COR-L47 (cell line): Measurements from ENCODE around the gene PML.

Experiments used
- DNase-seq: peaks from one replicate; lab custom pipeline; 2025; lab: John Stamatoyannopoulos, UW

Gene PML

DNA sequence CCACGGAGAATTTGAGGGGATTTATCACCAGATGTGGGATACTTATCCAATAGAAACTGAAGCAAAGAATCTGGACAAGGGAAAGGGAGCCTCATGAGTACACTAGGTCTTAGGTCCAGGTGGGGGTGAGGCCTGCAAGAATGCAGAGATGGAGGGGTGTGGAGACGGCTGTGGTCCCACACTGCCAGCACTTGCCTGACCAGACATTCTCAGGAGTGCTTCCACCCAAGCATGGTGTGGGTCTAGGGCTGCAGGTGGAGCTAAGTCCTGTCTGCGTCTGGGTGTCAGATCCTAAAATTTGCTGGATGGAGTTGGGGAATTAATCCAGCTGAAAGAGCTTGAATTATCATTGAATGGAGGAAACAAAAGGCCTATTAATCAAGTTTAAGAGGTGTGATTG, 14.4 kb downstream of the PML start:
- no peak for DNase-seq

DNA sequence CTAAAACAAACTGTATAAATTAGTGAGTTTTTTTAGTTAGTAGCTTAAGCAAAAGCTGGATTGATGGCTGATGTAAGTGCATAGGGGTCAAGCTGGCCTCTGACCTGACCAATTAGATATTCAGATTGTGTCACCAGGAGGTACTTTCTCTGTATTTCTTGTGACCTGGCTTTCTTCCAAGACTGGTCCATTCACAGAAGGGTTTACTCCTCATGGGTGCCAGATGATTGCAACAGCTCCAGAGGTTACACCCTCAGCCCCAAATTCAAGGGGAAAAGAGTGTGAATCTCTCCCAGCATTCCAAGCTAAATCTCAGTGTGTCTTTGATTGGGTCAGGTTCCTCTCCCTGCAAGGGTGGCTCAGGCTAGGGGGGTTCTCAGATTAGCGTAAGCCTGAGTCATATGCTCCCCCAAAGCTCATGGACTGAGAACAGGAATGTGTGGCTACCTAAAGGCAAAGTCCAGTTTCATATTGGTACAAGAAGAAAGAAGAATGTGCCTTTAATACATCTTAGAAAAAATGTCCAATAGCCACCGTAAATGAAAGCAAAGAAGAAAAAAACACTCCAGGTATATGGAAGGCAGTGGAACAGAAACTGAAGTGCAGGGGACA, 16.5 kb downstream of the PML start:
- no peak for DNase-seq

DNA sequence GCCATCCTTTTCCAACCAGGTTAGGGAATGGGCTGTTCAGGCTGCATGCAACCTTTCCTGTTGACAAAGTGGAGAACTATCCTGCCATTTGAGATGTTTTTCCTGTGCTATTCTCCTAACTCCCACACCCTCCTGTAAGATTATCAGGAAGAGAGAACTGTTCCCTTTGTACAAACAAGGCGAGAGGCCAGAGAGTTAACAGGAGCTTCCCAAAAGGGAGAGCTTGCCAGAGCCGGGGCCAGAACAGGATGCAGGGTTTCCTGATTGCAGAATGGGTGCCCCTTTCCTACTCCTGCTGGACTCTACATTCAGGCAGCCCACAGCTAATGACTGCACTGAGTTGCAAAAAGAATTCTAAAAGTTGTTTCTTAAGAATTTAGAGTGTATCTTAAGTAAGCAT, 17.1 kb downstream of the PML start:
- DNase-seq, result no peak

DNA sequence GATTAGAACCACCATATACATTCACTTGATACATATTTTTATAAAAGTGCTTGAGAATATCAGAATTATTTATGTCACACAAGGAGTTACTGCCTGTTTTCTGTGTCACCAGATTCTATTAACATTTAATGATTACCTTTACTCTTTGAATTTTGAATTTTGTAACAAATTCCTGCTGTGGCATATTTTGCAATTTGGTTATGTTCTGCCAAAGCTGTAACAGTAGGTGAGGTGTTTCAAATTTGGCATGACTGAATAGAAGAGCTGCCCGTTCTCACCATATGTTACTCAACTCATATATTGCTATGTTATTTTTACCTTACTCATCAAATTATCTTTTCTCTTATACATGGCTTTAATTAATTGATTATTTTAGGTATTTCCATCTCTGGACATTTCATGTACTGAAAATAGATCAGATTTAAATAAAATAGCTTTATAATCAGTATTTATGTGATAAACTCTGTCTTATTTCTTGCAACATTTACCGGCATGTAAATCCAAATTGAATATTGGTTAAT, 18.9 kb downstream of the PML start:
- DNase-seq, result no peak

DNA sequence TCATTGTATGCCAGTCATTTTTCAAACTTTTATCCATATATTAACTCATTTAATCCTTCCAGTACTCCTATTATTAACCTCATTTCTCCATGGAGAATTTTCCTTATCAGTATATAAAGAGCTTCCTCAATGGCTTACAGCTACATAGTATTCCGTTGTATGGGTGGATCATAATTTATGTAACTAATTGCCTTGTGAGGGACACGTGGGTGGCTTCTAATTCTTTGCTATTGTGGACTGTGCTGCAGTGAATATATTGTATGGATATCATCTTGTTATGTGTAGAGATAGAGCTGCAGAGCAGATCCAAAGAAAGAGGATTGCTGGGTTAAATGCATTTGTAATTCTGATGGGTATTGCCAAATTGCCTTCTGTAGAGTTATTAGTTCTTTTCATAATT, 25.2 kb downstream of the PML start:
- no peak for DNase-seq

DNA sequence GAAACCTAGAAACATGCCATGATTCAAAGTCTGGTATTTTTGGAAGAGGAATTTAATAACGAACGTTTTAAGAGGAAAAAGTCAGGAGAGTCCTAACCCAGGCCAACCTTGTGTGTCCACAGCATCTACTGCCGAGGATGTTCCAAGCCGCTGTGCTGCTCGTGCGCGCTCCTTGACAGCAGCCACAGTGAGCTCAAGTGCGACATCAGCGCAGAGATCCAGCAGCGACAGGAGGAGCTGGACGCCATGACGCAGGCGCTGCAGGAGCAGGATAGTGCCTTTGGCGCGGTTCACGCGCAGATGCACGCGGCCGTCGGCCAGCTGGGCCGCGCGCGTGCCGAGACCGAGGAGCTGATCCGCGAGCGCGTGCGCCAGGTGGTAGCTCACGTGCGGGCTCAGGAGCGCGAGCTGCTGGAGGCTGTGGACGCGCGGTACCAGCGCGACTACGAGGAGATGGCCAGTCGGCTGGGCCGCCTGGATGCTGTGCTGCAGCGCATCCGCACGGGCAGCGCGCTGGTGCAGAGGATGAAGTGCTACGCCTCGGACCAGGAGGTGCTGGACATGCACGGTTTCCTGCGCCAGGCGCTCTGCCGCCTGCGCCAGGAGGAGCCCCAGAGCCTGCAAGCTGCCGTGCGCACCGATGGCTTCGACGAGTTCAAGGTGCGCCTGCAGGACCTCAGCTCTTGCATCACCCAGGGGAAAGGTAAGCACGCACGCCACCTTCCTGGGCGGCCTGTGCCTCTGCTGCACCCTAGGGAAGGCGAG, 28.4 kb downstream of the PML start:
- no peak for DNase-seq

DNA sequence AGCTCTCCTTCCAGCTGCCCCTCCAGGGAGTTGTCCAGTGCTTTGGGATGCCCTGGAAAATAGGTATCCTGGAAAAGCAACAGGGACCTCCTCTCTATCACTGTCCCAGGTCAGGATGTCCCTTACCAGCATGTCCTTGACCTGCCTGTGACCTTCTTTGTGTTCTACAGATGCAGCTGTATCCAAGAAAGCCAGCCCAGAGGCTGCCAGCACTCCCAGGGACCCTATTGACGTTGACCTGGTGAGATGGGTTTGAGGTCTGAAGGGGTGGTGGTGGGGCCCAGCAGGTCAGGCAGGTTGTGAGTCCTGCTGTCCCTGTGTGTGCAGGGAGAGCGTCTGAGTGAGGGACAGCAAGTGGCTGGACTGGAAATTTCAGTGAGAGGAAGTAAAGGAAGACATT, 30.2 kb downstream of the PML start:
- no peak for DNase-seq

DNA sequence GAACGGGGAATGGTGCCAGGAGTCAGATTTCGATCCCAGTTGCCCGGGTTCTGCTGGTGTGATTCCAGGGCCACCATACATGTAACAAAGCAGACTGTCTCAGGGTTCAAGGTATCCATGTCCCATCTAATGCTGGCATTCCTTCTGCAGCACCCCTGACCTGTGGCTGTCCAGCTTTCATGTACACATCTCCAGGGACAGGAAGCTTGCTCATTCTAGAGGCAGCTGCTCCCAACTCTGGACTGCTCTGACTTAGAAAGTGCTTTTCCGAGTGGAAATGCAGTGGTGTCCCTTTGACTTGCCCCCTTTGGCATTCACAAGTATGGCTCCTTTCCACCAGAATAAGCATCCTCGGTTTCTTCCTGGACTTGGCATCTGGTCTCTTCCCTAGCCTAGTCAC, 30.9 kb downstream of the PML start:
- no peak for DNase-seq

DNA sequence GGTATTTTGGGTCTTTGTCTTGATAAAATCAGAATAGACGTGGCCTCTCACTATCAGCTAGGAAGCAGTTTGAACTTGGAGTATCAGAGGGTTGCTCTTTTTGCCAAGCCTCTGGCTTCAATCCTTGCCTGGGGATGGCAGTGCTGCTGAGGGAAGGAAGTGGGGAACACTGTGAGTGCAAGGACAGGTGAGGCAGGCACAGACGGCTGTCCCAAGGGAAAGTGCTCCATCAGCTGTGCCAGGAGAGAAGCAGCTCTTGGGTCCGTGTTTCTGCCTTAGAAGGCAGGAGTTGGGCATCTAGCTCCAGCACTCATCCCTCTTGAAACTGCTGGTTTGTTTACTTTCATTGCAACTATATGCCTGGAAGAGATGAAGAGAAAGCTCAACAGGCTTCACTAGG, 33.2 kb downstream of the PML start:
- no peak for DNase-seq

DNA sequence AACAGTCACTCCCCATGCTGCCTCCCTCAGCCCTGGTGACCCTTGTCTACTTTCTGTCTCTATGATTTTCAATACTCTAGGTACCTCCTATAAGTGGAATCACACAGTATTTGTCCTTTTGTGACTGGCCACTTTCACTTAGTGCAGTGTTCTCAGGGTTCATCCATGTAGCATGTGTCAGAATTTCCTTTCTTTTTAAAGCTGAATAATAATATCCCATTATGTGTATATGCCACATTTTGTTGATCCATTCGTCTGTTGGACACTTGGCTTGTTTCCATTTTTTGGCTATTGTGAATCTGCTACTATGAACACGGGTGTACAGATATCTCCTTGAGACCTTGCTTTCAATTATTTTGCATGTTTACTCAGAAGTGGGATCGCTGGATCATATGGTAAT, 34.1 kb downstream of the PML start:
- no peak for DNase-seq

DNA sequence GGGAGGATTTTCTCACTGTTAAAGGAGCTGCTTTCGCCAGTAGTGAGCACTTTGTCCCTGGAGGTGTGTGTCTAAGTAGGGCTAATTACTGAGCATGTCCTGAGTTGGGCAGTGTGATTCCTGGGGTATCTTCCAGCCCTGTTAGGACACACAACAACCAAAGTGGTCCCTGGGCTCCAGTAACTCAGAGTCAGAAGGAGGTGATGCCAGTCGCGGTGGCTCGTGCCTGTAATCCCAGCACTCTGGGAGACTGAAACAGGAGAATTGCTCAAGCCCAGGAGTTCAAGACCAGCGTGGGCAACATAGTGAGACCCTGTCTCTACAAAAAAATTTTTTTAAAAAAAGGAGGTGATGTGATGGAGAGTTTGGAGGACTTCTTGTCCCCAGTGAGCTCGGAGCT, 37.5 kb downstream of the PML start:
- no peak for DNase-seq

DNA sequence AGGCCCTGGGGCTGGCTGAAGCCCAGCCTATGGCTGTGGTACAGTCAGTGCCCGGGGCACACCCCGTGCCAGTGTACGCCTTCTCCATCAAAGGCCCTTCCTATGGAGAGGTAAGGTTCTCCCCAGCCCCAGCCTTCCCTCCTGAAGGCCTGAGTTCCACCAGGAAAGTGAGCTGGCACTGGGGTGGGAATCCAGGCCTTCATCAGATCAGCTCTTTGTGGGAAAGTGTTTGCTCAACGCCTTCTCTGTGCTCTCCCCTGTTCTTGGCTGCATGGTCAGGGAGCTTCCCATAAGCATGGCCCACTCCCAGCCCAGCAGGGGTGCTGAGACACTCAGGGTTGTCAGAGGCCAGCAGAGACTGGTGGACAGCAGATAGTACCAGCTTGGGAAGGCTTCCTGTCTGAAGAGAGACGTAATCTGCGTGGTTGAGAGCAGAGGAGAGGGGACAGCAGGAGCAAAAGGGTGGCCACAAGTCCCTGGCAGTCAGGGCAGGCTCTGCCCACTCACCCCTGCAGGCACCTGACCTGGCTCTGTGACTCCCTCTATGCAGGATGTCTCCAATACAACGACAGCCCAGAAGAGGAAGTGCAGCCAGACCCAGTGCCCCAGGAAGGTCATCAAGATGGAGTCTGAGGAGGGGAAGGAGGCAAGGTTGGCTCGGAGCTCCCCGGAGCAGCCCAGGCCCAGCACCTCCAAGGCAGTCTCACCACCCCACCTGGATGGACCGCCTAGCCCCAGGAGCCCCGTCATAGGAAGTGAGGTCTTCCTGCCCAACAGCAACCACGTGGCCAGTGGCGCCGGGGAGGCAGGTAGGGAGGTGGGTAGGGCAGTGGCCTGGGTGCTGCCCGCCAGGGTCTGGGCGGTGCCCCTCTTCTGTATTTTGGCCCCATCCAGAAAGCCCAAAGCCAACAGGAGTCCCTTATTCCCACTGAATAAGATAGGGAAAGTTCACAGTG, 38.4 kb downstream of the PML start:
- no peak for DNase-seq

DNA sequence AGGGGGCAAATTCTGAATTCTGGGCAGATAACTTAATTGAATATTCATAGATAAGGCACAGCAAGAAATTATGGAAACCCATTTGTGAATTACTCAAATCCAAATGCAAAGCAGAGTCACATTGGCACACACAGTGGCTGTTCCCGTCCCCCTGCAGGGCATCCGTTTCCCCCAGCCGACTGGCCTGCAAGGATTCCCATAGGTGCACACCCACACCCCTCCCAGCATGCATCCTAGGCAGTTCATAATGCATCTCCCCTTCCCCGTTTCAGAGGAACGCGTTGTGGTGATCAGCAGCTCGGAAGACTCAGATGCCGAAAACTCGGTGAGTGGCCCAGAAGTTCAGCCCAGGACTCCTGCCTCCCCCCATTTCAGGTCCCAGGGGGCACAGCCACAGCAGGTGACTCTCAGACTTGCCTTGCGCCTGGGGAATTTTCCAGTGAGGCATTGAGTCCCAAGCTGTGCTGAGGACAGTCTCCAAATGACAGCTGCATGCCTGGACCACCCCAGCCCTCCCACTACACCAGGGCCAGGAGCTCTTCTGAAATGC, 39.8 kb downstream of the PML start:
- DNase-seq, result no peak

DNA sequence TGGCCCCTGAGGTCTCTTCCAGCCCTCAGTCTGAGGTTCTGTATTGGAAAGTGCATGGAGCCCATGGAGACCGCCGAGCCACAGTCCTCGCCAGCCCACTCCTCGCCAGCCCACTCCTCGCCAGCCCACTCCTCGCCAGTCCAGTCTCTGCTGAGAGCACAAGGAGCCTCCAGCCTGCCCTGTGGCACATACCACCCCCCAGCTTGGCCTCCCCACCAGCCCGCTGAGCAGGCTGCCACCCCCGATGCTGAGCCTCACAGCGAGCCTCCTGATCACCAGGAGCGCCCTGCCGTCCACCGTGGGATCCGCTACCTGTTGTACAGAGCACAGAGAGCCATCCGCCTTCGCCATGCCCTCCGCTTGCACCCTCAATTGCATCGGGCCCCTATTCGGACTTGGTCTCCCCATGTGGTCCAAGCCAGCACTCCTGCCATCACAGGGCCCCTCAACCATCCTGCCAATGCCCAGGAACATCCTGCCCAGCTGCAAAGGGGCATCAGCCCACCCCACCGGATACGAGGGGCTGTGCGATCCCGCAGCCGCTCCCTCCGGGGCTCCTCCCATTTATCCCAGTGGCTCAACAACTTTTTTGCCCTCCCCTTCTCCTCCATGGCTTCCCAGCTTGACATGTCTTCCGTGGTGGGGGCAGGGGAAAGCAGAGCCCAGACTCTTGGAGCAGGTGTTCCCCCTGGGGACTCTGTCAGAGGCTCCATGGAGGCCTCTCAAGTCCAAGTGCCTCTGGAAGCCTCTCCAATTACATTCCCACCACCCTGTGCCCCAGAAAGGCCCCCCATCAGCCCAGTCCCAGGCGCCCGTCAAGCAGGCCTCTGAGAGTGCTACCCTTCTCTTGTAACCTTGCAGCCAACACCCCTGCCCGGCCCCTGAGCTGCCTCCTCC, 40.9 kb downstream of the PML start:
- DNase-seq, result no peak

DNA sequence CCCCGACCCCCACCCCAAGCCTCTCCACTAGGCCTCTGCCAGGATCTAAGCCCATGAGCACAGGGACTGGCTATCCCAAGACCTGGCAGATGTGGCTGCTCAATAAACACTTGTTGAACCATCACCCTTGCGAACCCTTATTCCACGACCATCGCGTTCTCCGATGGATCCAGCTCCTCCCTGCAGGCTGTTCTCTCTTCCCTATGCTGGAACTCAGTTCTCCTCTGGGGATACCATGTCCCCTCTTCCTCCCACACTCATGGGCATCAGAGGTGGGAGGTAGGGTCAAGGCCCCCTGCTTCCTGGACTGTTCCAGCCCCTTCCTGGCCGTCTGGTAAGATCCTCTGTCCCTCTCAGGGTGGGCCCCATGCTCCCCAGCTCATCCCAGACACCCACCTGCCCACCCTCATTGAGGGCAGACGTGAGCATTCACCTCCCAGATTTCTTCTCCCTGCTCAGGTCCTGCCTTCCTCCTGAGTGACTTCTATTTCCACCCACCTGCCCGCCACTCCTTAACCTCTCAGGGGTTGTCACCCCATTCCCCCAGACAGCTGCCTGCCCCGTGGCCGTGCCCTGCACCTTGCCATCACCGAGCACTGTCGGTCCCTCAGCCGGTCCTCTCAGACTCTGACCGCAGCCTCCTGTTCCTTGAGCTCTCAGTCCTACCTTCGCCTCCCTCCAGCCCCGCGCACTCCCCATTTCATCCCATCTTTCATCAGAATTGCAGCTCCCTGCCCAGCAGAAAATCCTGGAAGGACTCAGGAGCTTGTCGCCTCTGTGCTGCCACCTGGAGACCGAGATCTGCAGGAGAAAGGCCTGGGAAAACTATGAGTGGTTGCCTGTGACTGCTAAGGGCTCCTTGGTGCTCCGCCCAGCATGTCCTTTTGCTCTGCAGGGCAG, 42.0 kb downstream of the PML start:
- peak; percentile 12 for DNase-seq

DNA sequence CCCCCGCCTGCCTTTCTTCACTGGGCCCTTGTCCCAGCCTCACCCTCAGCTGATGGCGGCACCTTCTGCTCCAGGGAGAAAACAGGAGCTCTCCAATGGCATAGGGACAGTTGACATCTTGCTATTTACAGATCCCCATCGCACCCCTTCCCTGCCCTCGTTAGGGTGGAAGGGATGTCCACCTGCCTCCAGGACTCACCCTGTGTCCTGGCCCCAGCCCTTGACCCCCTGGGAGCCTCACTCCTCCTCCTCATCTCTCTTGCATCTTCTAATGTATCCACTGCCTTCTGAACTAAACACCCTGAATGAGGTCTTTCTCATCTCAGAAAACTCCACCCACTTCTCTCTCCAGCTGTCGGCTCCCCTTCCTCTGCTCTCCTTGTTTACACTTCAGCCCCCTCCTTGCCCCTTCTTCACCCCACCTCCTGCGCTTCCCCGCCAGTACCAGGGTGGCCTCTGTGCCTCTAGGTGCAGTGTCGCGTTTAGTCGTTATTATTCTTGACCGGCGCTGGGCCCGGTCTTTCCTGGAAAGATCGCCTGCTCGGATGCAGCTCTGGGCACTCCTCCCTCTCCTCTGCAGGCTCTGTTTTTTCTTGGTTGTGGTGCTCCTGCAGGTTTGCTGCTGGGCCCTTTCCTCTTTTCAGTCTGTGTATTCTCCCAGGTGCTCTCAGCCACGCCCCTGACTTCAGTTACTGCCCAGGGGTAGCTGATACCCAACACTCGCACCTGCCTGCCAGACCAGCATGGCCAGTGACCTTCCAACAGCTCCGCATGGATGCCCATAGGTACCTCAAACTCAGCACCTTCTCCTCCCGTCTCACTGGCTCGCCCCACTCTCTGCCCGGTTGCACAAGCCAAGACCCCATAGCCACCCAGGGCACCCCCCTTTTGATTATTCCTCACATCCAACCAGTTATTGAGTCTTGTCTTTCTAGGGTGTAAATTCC, 42.9 kb downstream of the PML start:
- no peak for DNase-seq

DNA sequence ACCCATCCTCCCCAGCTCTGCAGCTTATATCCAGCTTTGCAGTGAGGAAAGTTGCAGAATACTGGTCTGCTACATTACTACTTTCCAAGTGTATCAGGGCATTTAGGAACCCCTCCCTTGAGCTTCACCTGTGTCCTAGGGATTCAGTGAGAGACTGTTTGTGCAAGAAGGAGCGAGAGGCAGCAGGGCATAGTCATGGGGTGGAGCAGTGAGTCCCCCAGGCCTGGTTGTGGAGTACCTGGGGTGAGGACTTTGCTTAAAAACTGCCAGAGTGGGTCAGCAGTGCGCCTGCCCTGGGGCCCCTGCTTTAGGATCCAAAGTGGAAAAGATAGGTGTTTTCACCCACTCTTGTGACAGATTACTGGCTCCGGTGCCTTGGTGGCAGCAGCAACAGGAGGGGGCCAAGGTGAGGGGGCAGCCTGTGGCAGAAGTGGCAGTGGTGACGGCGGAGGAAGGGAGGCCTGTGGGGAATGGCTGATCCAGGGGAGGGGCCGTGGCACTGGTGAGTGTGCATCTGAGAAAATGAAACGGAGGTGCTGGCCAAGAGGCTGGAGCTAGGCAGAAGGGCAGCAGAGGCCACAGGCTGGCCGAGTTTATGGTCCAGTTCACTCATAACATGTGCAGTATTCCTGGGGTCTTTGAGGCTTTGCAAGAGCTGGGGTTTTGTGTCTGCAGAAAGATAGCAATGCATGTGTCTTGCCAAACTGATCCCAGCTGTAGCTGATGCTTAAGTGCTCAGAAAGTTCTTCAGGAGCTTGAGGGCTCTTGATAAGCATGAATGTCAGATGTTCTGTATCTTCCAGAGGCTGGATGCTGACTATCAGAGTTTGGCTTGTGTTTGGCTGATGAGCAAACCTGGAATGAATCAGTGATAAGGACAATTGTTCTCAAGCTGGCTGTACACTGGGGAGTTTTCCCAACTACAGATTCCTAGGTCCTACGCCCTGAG, 44.5 kb downstream of the PML start:
- DNase-seq, result no peak

DNA sequence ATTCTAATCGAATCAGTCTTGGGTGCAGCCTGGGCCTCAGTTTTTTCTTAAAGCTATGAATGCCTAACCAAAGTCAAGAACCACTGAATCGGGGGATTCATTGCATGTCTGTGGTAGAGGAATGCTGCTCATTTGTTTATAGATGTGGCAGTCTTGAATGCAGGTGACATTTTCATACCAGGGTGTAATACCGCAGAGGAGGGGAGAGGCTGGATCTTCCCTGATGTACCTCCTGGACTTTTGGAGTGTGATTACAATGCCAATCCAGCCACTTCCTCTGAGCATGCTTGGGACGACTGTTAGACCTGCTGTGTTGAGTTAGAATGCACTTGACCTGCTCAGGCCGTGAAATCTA, 45.1 kb downstream of the PML start:
- no peak for DNase-seq
